ENCODE data around the gene SPATA13. TPM values are rescaled to one million over a fixed set of nuclear protein-coding genes. Genes with fewer than 3 reads are reported as not detected.

The SPATA13 gene
- total RNA-seq, 1 donor from 2014 or later = 12.1 TPM

DNA sequence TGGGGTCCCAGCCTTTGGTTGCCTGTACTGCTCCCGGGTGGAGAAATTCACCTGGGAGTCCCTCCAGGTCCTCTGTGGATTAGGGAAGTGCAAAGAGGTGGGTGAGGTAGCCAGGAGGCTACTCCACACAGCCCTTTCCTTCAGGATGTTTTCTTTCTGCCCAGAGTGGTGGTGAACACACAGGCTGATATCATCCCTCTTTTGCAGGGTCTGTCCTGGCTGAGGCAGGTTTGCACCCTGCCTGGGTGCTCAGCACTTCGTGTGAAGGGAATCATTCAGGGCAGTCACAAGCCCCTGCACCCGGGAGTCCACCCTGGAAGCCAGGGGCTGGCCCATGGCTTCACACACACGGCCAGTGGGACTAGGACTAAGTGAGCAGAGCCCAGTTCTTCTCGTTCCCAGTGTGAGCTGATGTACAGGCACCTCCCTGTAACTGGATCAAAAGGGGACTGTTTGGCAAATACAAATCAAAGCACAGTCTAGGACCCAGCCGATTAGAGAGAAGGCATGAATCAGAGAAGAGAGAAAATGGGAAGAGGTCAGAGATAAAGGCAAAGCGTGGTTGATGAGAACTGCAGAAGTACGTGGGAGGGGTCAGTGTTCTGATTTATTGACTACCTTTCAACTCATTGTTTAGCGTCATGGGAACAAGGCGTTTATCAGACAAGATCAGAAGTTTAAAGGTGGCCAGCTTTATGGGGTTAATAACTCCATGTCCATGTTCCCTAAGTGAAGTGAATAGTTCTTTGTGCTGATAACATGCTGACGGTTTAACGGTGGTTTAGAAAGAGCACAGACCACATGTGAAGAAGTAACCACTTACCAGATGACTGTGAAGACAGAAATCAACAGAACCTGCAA is 30.4 kb upstream of the SPATA13 start:
- no peak for DNase-seq (ENCODE audit: low read depth)
- H3K4me3 ChIP-seq (ENCODE audit: low read depth, low read length) = no peak overlapping the region
- TF ChIP-seq, protein P1, sequence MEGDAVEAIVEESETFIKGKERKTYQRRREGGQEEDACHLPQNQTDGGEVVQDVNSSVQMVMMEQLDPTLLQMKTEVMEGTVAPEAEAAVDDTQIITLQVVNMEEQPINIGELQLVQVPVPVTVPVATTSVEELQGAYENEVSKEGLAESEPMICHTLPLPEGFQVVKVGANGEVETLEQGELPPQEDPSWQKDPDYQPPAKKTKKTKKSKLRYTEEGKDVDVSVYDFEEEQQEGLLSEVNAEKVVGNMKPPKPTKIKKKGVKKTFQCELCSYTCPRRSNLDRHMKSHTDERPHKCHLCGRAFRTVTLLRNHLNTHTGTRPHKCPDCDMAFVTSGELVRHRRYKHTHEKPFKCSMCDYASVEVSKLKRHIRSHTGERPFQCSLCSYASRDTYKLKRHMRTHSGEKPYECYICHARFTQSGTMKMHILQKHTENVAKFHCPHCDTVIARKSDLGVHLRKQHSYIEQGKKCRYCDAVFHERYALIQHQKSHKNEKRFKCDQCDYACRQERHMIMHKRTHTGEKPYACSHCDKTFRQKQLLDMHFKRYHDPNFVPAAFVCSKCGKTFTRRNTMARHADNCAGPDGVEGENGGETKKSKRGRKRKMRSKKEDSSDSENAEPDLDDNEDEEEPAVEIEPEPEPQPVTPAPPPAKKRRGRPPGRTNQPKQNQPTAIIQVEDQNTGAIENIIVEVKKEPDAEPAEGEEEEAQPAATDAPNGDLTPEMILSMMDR (conservative IDR thresholded peaks at IDR 0.05; ENCODE audit: low read depth, low read length) = no peak

DNA sequence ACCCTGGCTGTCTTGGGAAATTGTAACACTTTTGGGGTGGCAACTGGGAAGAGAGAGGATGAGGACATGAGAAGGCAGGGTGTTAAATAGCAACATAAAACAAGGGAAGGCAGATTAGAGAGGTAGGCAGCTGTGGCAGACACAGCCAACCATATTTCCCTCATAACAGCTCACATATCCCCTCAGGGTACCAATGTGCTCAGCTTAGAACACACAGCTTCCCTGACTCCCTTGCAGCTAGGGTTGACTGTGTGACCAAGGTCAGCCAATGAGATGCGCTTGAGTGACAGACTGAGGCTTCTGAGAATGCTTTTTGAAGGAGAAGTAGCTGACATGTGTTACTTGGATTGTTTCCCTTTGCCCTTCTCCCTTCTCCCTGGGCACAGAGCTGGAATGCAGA is 28.8 kb upstream of the SPATA13 start:
- TF ChIP-seq, protein P1 (conservative IDR thresholded peaks at IDR 0.05; ENCODE audit: low read depth, low read length) = no peak
- no peak for DNase-seq (ENCODE audit: low read depth)
- no peak overlapping the region for H3K4me3 ChIP-seq (ENCODE audit: low read depth, low read length)

DNA sequence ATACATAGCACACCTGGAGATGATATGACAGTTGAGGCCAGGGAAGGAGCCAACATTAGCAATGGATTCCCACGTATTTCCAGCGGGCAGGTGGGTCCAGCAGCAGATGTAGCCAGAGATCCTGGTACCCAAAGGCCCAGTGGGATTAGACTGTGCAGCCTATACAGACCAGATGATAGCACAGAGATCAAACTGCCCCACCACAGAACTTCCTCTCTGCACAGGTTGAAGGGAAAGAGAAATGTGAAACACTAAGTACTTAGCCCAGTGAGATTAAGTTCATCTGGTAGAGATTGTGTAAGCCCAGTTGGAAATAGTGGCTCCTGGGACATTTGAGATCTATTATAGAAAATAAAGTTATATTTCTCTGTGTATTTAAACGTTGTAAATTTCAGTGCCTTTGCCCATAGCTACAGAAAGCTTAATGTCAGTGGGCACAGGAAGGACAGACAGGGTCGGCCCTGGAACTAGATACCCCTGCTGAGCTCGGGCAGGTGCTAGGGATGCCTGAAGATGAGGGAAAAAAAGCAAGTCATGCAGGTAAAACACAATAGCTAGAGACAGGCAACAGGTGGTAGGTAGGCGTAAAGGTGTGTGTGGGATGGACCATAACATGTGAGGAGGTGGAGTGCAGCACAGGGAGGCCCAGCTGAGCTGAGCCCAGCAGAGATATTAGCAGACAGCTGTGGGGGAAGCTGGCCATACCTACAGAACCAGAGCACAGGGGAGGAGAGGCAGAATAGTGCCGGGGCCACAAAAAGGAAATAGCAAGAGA is 27.3 kb upstream of the SPATA13 start:
- no peak for DNase-seq (ENCODE audit: low read depth)
- TF ChIP-seq, protein P1 (conservative IDR thresholded peaks at IDR 0.05; ENCODE audit: low read depth, low read length) = no peak
- H3K4me3 ChIP-seq (ENCODE audit: low read depth, low read length) = no peak overlapping the region

DNA sequence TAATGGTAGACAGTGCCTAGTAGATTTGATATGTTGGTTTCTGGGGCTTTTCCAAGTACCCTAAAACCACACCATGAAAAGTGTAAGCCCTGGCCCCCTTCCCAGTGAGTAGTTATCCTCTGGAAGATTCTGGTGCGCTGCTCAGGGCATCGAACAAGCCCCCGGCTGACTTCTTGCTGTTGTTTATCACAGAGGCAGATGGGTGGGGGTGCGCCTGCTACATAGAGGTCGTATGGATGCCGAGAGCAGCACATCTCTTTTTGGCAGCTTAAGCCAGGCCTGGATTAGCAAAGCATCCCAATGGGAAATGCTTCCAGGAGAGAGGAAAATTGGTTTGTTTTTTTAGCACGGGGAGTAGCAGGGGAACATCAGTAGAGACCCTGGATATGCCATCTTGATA is 26.3 kb upstream of the SPATA13 start:
- DNase-seq (ENCODE audit: low read depth) = no peak
- TF ChIP-seq, protein P1 (conservative IDR thresholded peaks at IDR 0.05; ENCODE audit: low read depth, low read length) = no peak
- no peak overlapping the region for H3K4me3 ChIP-seq (ENCODE audit: low read depth, low read length)

DNA sequence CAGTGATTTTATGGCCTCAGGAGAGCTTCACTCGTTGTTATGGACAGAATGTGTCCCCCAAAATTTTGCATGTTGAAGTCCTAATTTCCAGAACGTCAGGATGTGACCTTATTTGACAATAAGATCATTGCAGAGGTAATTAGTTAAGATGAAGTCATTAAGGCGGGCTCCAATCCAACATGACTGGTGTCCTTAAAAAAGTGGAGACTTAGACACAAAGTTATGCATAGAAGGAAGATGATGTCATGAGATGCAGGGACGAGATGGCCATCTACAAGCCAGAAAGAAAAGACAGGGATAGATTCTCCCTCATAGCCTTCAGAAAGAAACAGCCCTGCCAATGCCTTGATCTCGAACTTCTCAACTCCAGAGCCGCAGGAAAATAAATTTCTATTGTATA is 25.8 kb upstream of the SPATA13 start:
- TF ChIP-seq, protein P1 (conservative IDR thresholded peaks at IDR 0.05; ENCODE audit: low read depth, low read length) = no peak
- no peak for DNase-seq (ENCODE audit: low read depth)
- H3K4me3 ChIP-seq (ENCODE audit: low read depth, low read length) = no peak overlapping the region

DNA sequence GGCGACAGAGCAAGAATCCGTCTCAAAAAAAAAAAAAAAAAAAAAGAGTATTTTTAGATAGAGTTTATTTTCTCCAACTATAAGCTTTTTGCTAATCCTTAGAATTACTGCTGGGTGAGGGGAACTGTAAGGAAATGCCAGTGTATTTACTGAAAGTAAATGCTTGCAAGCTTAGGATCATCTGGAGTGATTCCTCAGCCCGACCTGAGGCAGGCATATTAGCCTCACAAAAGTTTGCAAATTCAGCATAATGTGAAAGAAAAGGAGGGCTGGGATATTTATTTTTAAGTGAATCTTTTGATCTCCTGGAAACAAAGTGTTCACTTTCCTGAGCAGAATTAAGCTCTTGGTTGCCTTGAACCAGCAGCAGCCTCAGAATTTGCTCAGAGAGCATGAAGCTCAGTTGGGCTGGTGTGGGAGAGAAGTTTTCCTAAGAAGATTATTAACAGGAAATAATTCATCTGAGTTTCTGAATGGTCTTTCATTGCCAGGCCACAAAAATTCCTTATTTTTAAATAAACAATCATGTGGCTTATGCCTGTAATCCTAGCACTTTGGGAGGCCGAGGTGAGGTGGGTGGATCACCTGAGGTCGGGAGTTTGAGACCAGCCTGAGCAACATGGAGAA is 24.7 kb upstream of the SPATA13 start:
- H3K4me3 ChIP-seq (ENCODE audit: low read depth, low read length) = no peak overlapping the region
- TF ChIP-seq, protein P1 (conservative IDR thresholded peaks at IDR 0.05; ENCODE audit: low read depth, low read length) = no peak
- DNase-seq (ENCODE audit: low read depth) = no peak

All from epithelial cell of proximal tubule (primary cell).